ENCODE results near the gene RSRC1.
A peak's percentile ranks its signal among the peaks of the same experiment; 100 is the strongest.
"Not testable (repeated sequence)": the region's sequence is repeated elsewhere in the genome, so short reads cannot be mapped to it uniquely, and the experiment has no call there.

Gene RSRC1

GRCh38 chr3:158120330-158120729 lies 10.4 kb downstream of the RSRC1 start:
- Histone ChIP-seq H3K27me3 (ENCODE audit: low read depth, low read length) (no peaks in the 10 kb centered on the region), H3K27ac (ENCODE audit: low read length) (no peak overlapping the region), H3K9ac (ENCODE audit: low read length) (no peak overlapping the region), H3K79me2 (ENCODE audit: low read length) (peaks cover 41% of the 10 kb centered on the region), H3K4me1 (ENCODE audit: low read length) (peaks cover 2% of the 10 kb centered on the region; the same call in 1 of the 2 replicates), H2AFZ (ENCODE audit: low read depth, low read length) (no peak overlapping the region), H3K36me3 (replicated peaks; ENCODE audit: low read depth, low read length) (peaks cover 5% of the 10 kb centered on the region), H4K20me1 (ENCODE audit: insufficient read depth, low read length) (no peaks in the 10 kb centered on the region), H3K9me3 (ENCODE audit: insufficient read depth, low read length) (no peaks in the 10 kb centered on the region), H3K4me2 (ENCODE audit: low read length) (peak overlapping the region; percentile 4; the same call in 1 of the 2 replicates), H3K4me3 (ENCODE audit: low read length) (no peak overlapping the region)
- TF ChIP-seq EZH2phosphoT487 (IDR thresholded peaks at IDR 0.05; ENCODE audit: low read depth) = no peak
- TF ChIP-seq CTCF (IDR thresholded peaks at IDR 0.05; ENCODE audit: low read depth, low read length) = no peak

- Histone ChIP-seq H3K79me2 (ENCODE audit: low read length) (peaks cover 32% of the 10 kb centered on the region), H3K4me3 (ENCODE audit: low read length) (no peak overlapping the region)
- no peak for TF ChIP-seq CTCF (IDR thresholded peaks at IDR 0.05; ENCODE audit: low read depth, low read length)
- no peak for TF ChIP-seq EZH2phosphoT487 (IDR thresholded peaks at IDR 0.05; ENCODE audit: low read depth)
These were observed 11.4 kb downstream of the RSRC1 start for GRCh38 chr3:158121295-158121694.

GRCh38 chr3:158122721-158123120 lies 12.8 kb downstream of the RSRC1 start:
- H3K36me3 ChIP-seq (replicated peaks; ENCODE audit: low read depth, low read length) = peaks cover 26% of the 10 kb centered on the region
- H3K9me3 ChIP-seq (ENCODE audit: insufficient read depth, low read length); H3K9ac ChIP-seq (ENCODE audit: low read length); H3K27me3 ChIP-seq (ENCODE audit: low read depth, low read length); H3K4me3 ChIP-seq (ENCODE audit: low read length); H2AFZ ChIP-seq (ENCODE audit: low read depth, low read length); H3K4me1 ChIP-seq (ENCODE audit: low read length); H3K27ac ChIP-seq (ENCODE audit: low read length); H3K4me2 ChIP-seq (ENCODE audit: low read length); H4K20me1 ChIP-seq (ENCODE audit: insufficient read depth, low read length): not testable (repeated sequence)
- peaks cover 18% of the 10 kb centered on the region for H3K79me2 ChIP-seq (ENCODE audit: low read length)

More at GRCh38 chr3:158121295-158121694, 11.4 kb downstream of the RSRC1 start:
- H2AFZ ChIP-seq (ENCODE audit: low read depth, low read length) = no peak overlapping the region
- H3K27me3 ChIP-seq (ENCODE audit: low read depth, low read length) = no peaks in the 10 kb centered on the region
- no peak overlapping the region for H3K27ac ChIP-seq (ENCODE audit: low read length)
- H3K9ac ChIP-seq (ENCODE audit: low read length) = no peak overlapping the region
- peaks cover 11% of the 10 kb centered on the region for H3K36me3 ChIP-seq (replicated peaks; ENCODE audit: low read depth, low read length)
- no peak overlapping the region for H3K4me2 ChIP-seq (ENCODE audit: low read length)
- H4K20me1 ChIP-seq (ENCODE audit: insufficient read depth, low read length) = no peaks in the 10 kb centered on the region
- H3K9me3 ChIP-seq (ENCODE audit: insufficient read depth, low read length) = no peaks in the 10 kb centered on the region
- peaks cover 2% of the 10 kb centered on the region; the same call in 1 of the 2 replicates for H3K4me1 ChIP-seq (ENCODE audit: low read length)

- Histone ChIP-seq H3K9ac (ENCODE audit: low read length) (no peak overlapping the region), H3K36me3 (replicated peaks; ENCODE audit: low read depth, low read length) (peaks cover 42% of the 10 kb centered on the region), H4K20me1 (ENCODE audit: insufficient read depth, low read length) (no peaks in the 10 kb centered on the region), H3K9me3 (ENCODE audit: insufficient read depth, low read length) (0 out of 2 replicates have a peak, but pooled peaks cover 4% of the 10 kb centered on the region), H3K27me3 (ENCODE audit: low read depth, low read length) (no peaks in the 10 kb centered on the region), H3K27ac (ENCODE audit: low read length) (no peak overlapping the region), H3K79me2 (ENCODE audit: low read length) (no peaks in the 10 kb centered on the region), H3K4me3 (ENCODE audit: low read length) (no peak overlapping the region), H3K4me1 (ENCODE audit: low read length) (no peaks in the 10 kb centered on the region), H2AFZ (ENCODE audit: low read depth, low read length) (no peak overlapping the region), H3K4me2 (ENCODE audit: low read length) (no peak overlapping the region)
- no peak for TF ChIP-seq CTCF (IDR thresholded peaks at IDR 0.05; ENCODE audit: low read depth, low read length)
- no peak for TF ChIP-seq EZH2phosphoT487 (IDR thresholded peaks at IDR 0.05; ENCODE audit: low read depth)
These were observed 17.6 kb downstream of the RSRC1 start for GRCh38 chr3:158127250-158128219.
